Measurements from ENCODE around the gene FAM171A1.

DNA sequence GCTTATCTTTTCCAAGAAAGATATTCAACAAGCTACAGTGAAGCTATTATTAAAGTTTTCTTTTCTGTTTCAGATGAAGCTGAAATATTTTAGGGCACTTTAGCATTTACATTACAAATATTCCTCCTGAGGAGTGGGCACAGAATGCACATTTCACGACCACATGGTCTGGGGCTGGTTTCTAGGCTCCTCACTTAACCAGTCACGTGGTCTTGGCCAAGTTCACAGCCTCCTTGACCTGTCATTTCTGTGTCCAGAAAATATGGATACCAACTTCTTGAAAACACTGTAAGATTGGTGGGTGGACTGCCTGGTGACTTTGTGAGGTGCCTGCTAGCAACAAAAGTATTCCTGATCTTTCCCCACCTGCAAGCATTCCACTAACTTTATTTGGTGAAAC, 70.9 kb downstream of the FAM171A1 start:
- TF ChIP-seq, protein P1, sequence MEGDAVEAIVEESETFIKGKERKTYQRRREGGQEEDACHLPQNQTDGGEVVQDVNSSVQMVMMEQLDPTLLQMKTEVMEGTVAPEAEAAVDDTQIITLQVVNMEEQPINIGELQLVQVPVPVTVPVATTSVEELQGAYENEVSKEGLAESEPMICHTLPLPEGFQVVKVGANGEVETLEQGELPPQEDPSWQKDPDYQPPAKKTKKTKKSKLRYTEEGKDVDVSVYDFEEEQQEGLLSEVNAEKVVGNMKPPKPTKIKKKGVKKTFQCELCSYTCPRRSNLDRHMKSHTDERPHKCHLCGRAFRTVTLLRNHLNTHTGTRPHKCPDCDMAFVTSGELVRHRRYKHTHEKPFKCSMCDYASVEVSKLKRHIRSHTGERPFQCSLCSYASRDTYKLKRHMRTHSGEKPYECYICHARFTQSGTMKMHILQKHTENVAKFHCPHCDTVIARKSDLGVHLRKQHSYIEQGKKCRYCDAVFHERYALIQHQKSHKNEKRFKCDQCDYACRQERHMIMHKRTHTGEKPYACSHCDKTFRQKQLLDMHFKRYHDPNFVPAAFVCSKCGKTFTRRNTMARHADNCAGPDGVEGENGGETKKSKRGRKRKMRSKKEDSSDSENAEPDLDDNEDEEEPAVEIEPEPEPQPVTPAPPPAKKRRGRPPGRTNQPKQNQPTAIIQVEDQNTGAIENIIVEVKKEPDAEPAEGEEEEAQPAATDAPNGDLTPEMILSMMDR (IDR thresholded peaks at IDR 0.05) = no peak
- no peak for TF ChIP-seq ZFX (IDR thresholded peaks at IDR 0.05; ENCODE audit: borderline replicate concordance)
